Measurements from ENCODE around the gene CPNE9.

Gene CPNE9

DNA sequence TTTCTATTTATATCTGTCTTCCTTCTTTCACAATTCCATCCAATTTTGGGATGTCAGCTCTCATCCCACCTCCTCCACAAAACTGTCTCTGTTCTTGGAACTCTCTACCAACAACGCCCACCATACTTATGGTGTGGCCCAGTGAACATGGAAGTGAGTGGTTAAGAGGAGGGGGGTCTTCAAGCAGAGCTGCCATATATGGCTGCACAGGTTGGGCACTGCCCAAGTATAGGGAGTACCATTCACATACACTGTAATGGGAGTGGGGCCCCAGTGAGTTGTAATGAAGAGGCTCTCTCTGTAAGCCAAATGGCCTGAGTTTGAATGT, 74.0 kb downstream of the CPNE9 start:
- DNase-seq (ENCODE audit: low read depth, low spot score): no peak

DNA sequence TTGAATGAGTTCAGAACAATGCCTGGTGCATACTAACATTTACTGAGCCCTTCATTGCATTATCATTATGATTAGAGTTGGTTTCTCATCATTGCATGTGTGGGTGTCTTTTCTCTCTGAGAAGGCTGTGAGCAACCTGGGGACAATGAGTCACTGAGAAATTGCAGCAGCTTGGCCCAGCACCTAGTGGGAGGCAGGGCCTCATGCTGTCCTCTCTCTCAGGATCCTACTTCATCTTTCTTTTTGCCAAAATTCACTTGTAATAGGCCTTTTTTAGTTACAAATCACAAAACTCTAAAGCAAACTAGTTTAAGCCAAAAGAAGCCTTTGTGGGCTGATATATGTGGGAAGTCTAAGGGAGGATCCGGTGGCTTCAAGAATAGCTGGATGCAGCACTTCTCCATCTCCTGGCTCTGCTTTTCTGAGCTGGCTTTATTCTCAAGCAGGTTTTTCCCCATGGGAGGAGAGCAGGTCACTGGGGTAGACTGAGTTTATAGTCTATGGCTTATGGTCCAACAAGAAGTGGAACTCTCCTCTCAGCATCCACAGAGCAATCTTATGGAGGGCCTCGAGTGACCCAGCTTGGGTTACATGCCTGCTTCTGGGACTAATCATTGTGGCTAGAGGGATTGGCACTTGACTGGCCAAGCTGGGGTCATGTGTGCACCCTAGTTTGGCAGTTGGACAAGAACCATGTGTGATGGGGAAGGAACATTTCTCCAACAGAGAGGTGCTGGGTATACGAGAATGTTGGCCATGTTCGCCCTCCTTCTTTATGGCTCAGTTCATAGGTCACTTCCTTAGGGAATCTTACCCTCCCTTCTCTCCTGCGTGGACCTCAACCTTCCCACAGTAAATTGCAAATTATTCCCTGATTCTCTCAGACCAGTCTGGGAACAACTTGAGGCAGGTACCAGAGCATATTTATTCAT, 74.8 kb downstream of the CPNE9 start:
- DNase-seq (ENCODE audit: low read depth, low spot score): no peak

DNA sequence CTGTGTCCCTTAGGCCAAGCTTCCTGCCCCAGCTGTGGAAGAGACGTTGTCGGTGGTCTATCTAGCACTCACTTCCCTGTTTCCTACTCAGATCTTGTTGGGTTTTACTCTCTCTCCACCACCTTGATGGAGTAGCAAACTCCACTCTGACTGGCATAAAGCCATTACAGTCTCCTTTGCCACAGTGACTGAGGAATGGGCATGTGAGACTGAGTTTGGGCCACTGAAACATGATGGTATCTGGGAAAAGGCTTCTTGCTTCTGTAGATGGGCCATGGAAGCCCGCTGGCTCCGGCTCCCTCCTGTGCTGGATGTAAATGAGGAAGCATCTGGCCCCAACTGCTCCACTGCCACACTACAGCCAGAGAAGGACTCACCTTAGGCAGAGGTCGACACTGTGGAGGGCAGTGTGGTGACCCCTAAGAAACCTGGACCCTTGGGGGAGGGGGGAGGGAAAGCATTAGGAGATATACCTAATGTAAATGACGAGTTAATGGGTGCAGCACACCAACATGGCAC, 75.5 kb downstream of the CPNE9 start:
- no peak for DNase-seq (ENCODE audit: low read depth, low spot score)

Measured in smooth muscle cell of the brain vasculature (primary cell).